ENCODE data around the gene NEGR1. TPM values are rescaled to one million over a fixed set of nuclear protein-coding genes. Genes with fewer than 3 reads are reported as not detected.

The NEGR1 gene
- total RNA-seq, 1 experiment from 2014 or later = 0.44 TPM

DNA sequence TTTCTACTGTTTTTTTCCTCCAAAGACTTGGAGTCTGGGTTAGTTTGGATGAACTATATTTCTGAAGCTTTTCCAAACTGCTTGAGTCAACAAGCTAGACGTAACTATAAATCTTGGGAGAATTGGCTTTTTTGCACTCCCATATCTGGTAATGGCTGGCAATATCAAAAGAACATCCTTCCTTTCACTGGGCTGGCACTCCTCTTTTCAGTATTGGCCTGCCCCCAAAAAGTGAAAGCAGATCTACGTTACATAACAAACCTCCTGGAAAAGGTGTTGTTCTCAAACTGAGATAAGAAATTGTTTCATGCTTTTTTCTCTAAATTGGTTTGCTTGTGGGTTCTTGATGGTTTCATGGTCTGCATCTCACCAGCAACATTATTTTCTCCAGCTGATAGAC, 499.3 kb downstream of the NEGR1 start:
- TF ChIP-seq, protein P1, sequence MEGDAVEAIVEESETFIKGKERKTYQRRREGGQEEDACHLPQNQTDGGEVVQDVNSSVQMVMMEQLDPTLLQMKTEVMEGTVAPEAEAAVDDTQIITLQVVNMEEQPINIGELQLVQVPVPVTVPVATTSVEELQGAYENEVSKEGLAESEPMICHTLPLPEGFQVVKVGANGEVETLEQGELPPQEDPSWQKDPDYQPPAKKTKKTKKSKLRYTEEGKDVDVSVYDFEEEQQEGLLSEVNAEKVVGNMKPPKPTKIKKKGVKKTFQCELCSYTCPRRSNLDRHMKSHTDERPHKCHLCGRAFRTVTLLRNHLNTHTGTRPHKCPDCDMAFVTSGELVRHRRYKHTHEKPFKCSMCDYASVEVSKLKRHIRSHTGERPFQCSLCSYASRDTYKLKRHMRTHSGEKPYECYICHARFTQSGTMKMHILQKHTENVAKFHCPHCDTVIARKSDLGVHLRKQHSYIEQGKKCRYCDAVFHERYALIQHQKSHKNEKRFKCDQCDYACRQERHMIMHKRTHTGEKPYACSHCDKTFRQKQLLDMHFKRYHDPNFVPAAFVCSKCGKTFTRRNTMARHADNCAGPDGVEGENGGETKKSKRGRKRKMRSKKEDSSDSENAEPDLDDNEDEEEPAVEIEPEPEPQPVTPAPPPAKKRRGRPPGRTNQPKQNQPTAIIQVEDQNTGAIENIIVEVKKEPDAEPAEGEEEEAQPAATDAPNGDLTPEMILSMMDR (conservative IDR thresholded peaks at IDR 0.05) = no peak
- DNase-seq = no peak
- CTCF ChIA-PET = no interaction called here
- no peaks in the 10 kb centered on the region for H3K4me1 ChIP-seq (replicated peaks; ENCODE audit: insufficient read depth)
- no peaks in the 10 kb centered on the region for H4K20me1 ChIP-seq (ENCODE audit: insufficient read depth)
- H3K36me3 ChIP-seq (ENCODE audit: low read depth) = no peaks in the 10 kb centered on the region
- H3F3A ChIP-seq (ENCODE audit: insufficient read depth, low read depth) = no peaks in the 10 kb centered on the region
- no peak overlapping the region for H3K4me2 ChIP-seq
- BruUV-seq (replicated peaks) = no TSS peak
- no peak overlapping the region for H3K27ac ChIP-seq
- no peaks in the 10 kb centered on the region for H3K79me2 ChIP-seq (ENCODE audit: low read depth)
- H3K27me3 ChIP-seq (ENCODE audit: insufficient read depth, low read depth) = no peaks in the 10 kb centered on the region
- no peaks in the 10 kb centered on the region for H3K9me3 ChIP-seq (ENCODE audit: insufficient read depth, low read depth)
- H2AFZ ChIP-seq = no peak overlapping the region
- POLR2A ChIA-PET (ENCODE audit: unreplicated experiment) = no interaction called here
- intact Hi-C loops (cut with micrococcal nuclease; ENCODE audit: unreplicated experiment) = no loop called here
- no peaks in the 10 kb centered on the region; the same call in 1 of the 2 replicates for H3K9me2 ChIP-seq (ENCODE audit: insufficient read depth)
- no peak overlapping the region for H3K4me3 ChIP-seq

DNA sequence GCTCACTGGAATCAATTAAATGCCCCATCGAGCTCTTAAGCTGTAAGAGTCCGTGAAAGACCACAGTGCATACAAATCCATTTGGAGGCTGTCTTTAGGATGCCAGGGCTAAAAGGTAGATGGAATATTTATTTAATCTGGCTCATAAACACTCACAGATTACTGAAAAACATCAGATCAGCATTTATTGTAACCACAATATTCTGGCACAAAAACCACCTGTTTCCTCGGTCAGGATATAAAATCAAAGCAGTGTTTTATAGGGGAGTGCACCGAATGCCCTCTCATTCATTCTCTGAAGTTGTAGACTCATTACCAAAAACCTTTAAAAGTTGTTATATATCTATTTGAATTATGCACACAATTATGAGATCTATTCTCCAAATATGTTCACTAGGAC, 500.9 kb downstream of the NEGR1 start:
- Histone ChIP-seq H3K4me2 (no peak overlapping the region), H4K20me1 (ENCODE audit: insufficient read depth) (no peaks in the 10 kb centered on the region), H3K79me2 (ENCODE audit: low read depth) (no peaks in the 10 kb centered on the region), H3K9me2 (ENCODE audit: insufficient read depth) (no peaks in the 10 kb centered on the region; the same call in 1 of the 2 replicates), H3K27ac (no peak overlapping the region), H3K27me3 (ENCODE audit: insufficient read depth, low read depth) (no peaks in the 10 kb centered on the region), H3K4me1 (replicated peaks; ENCODE audit: insufficient read depth) (no peaks in the 10 kb centered on the region), H3K4me3 (no peak overlapping the region), H2AFZ (no peak overlapping the region), H3K36me3 (ENCODE audit: low read depth) (no peaks in the 10 kb centered on the region), H3F3A (ENCODE audit: insufficient read depth, low read depth) (no peaks in the 10 kb centered on the region), H3K9me3 (ENCODE audit: insufficient read depth, low read depth) (no peaks in the 10 kb centered on the region)
- intact Hi-C loops (cut with micrococcal nuclease; ENCODE audit: unreplicated experiment) = no loop called here
- TF ChIP-seq EZH2 (IDR thresholded peaks at IDR 0.05; ENCODE audit: low read depth) = no peak
- TF ChIP-seq, protein P1 (conservative IDR thresholded peaks at IDR 0.05) = no peak
- ChIA-PET CTCF (no interaction called here), POLR2A (ENCODE audit: unreplicated experiment) (interaction anchor here (0.5 kb wide), 1 partner anchor 474 kb away, joined by 3 read pairs; no protein-coding TSS in a partner anchor)
- no peak for DNase-seq
- no TSS peak for BruUV-seq (replicated peaks)

DNA sequence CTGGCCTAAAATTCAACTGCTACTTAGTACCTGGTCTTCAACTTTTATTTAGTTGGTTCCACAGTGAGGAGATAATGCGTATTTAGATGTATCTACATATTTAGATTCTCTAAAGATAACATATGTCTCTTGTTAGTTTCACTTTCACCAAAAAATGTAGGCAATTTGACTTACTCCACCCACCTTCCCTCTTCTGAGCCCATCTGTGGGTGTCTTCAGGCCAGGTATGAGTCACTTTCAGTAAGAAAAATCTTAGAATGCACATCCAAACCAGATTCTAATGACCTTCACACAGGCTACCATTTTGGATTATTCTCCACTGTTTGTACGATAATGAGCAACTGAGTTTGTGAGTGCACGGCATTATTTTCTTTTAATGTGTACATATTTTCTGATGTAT, 501.7 kb downstream of the NEGR1 start:
- no peak overlapping the region for H2AFZ ChIP-seq

More for the DNA sequence above, 501.7 kb downstream of the NEGR1 start:
- Histone ChIP-seq H3K9me3 (ENCODE audit: insufficient read depth, low read depth) (no peaks in the 10 kb centered on the region), H4K20me1 (ENCODE audit: insufficient read depth) (no peaks in the 10 kb centered on the region), H3F3A (ENCODE audit: insufficient read depth, low read depth) (no peaks in the 10 kb centered on the region), H3K27me3 (ENCODE audit: insufficient read depth, low read depth) (no peaks in the 10 kb centered on the region), H3K79me2 (ENCODE audit: low read depth) (no peaks in the 10 kb centered on the region), H3K9me2 (ENCODE audit: insufficient read depth) (no peaks in the 10 kb centered on the region; the same call in 1 of the 2 replicates), H3K4me3 (no peak overlapping the region), H3K4me2 (no peak overlapping the region), H3K27ac (no peak overlapping the region), H3K4me1 (replicated peaks; ENCODE audit: insufficient read depth) (no peaks in the 10 kb centered on the region), H3K36me3 (ENCODE audit: low read depth) (no peaks in the 10 kb centered on the region)
- no peak for TF ChIP-seq EZH2 (IDR thresholded peaks at IDR 0.05; ENCODE audit: low read depth)
- TF ChIP-seq, protein P1 (conservative IDR thresholded peaks at IDR 0.05) = no peak
- POLR2A ChIA-PET (ENCODE audit: unreplicated experiment) = no interaction called here
- intact Hi-C loops (cut with micrococcal nuclease; ENCODE audit: unreplicated experiment) = no loop called here
- CTCF ChIA-PET = no interaction called here
- no peak for DNase-seq
- no TSS peak for BruUV-seq (replicated peaks)

All from PC-9 (cell line).